GM18517 (cell line): ENCODE data around the gene EFCAB6.

ENCODE experiments used
- ATAC-seq: cut with Tn5 transposase; IDR thresholded peaks from one replicate; pipeline ENCODE4 v1.9.1; 2021; ENCODE audit warnings: mild to moderate bottlenecking, moderate library complexity; ENCODE audit not compliant: unreplicated experiment

Gene EFCAB6

GRCh38 chr22:43847376-43848289 lies 35.5 kb upstream of the EFCAB6 start:
- ATAC-seq: no peak

GRCh38 chr22:43846966-43847365 lies 34.9 kb upstream of the EFCAB6 start:
- no peak for ATAC-seq

- no peak for ATAC-seq
These were observed 33.9 kb upstream of the EFCAB6 start for GRCh38 chr22:43845981-43846380.

GRCh38 chr22:43844560-43845545 lies 32.7 kb upstream of the EFCAB6 start:
- ATAC-seq: no peak

GRCh38 chr22:43843783-43844530 lies 31.9 kb upstream of the EFCAB6 start:
- ATAC-seq: no peak

- no peak for ATAC-seq
These were observed 29.6 kb upstream of the EFCAB6 start for GRCh38 chr22:43841742-43842141.

- no peak for ATAC-seq
These were observed 28.7 kb upstream of the EFCAB6 start for GRCh38 chr22:43840851-43841250.

- no peak for ATAC-seq
These were observed 28.3 kb upstream of the EFCAB6 start for GRCh38 chr22:43840431-43840830.

GRCh38 chr22:43839781-43840180 lies 27.7 kb upstream of the EFCAB6 start:
- no peak for ATAC-seq

GRCh38 chr22:43838571-43839307 lies 26.6 kb upstream of the EFCAB6 start:
- ATAC-seq: no peak

- no peak for ATAC-seq
These were observed 26.1 kb upstream of the EFCAB6 start for GRCh38 chr22:43838161-43838560.

GRCh38 chr22:43837666-43838065 lies 25.6 kb upstream of the EFCAB6 start:
- ATAC-seq: no peak

- no peak for ATAC-seq
These were observed 23.6 kb upstream of the EFCAB6 start for GRCh38 chr22:43835736-43836135.

- ATAC-seq: no peak
These were observed 23.1 kb upstream of the EFCAB6 start for GRCh38 chr22:43835166-43835565.

GRCh38 chr22:43833286-43834240 lies 21.5 kb upstream of the EFCAB6 start:
- ATAC-seq: no peak

- ATAC-seq: no peak
These were observed 20.5 kb upstream of the EFCAB6 start for GRCh38 chr22:43832393-43833265.

GRCh38 chr22:43831561-43832392 lies 19.7 kb upstream of the EFCAB6 start:
- ATAC-seq: no peak
